Measurements from ENCODE around the gene TAF11L7. TPM values are rescaled to one million over a fixed set of nuclear protein-coding genes. Genes with fewer than 3 reads are reported as not detected.
"Not testable (repeated sequence)": the region's sequence is repeated elsewhere in the genome, so short reads cannot be mapped to it uniquely, and the experiment has no call there.

TAF11L7 gene
- total and polyA plus RNA-seq, 2 of the 13 experiments (the other 11 are each of a cell fraction or from before 2014, with no cell fraction given) = not detected

DNA sequence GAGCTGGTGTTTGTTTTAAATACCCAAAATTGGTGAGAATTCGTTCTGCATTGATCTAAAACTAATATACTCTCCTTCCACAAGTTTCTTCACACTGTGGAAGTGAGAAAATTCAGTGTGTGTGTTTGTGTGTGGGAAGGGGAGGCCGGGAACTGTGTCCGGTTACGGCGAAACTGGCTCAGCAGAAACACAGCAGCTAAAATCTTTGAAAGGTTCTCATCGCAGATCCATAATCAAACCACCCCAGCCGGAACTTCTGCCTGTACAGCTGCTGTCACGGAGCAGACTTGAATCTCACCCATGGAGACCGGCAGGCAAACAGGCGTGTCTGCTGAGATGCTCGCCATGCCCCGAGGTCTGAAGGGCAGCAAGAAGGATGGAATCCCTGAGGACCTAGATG, 46.2 kb upstream of the TAF11L7 start, which contains the start of gene TAF11L13:
Gene TAF11L13 (plus strand): TSS at position 301 of the 400 bp plus-strand sequence.
- POLR2A ChIA-PET; H3K9me3 ChIP-seq (ENCODE audit: low read length); H3K4me3 ChIP-seq (replicated peaks in 1 of 3; ENCODE audit: insufficient read depth in 1 of 3, low read depth in 2 of 3, low read length in 3 of 3); ATAC-seq; FAIRE-seq; H2AFZ ChIP-seq (ENCODE audit: low read length); H3K9ac ChIP-seq (ENCODE audit: insufficient read depth, low read depth, low read length); BruUV-seq (replicated peaks); H3K4me1 ChIP-seq (ENCODE audit: insufficient read depth, low read length); H3K27ac ChIP-seq (ENCODE audit: extremely low read length, insufficient read depth, low read length); DNase-seq (ENCODE audit: low spot score); H3K4me2 ChIP-seq (ENCODE audit: low read depth, low read length); H3K36me3 ChIP-seq (replicated peaks in 1 of 2; ENCODE audit: control insufficient read depth in 1 of 2, insufficient read depth in 2 of 2, low read length in 2 of 2); H3K27me3 ChIP-seq (ENCODE audit: control insufficient read depth in 1 of 2, insufficient read depth in 2 of 2, low read length in 2 of 2); CTCF ChIA-PET (ENCODE audit: low intra/inter-chr PET ratio, low total read pairs); intact Hi-C loops (cut with micrococcal nuclease; ENCODE audit: unreplicated experiment); in situ Hi-C loops (cut with HindIII; ENCODE audit: extremely low pct_ligation_motif_present, low pct_unique_long_range_greater_than_20kb); H4K20me1 ChIP-seq (ENCODE audit: insufficient read depth, low read length); H3K79me2 ChIP-seq (ENCODE audit: insufficient read depth, low read length): not testable (repeated sequence)
- WGBS (ENCODE audit: low lambda C conversion rate) = 35% methylated on average over 7 of the region's 12 CpGs

- no peak for TF ChIP-seq XBP1 (CRISPR knock-in tag; IDR thresholded peaks at IDR 0.05)
- no peak for TF ChIP-seq KMT2B (CRISPR knock-in tag; IDR thresholded peaks at IDR 0.05)
- no peak for TF ChIP-seq WIZ (CRISPR knock-in tag; IDR thresholded peaks at IDR 0.05)
- no peak for TF ChIP-seq RFXAP (CRISPR knock-in tag; IDR thresholded peaks at IDR 0.05; ENCODE audit: borderline replicate concordance)
- TF ChIP-seq SP140L (CRISPR knock-in tag; IDR thresholded peaks at IDR 0.05; ENCODE audit: borderline replicate concordance) = no peak
- TF ChIP-seq, protein P1, sequence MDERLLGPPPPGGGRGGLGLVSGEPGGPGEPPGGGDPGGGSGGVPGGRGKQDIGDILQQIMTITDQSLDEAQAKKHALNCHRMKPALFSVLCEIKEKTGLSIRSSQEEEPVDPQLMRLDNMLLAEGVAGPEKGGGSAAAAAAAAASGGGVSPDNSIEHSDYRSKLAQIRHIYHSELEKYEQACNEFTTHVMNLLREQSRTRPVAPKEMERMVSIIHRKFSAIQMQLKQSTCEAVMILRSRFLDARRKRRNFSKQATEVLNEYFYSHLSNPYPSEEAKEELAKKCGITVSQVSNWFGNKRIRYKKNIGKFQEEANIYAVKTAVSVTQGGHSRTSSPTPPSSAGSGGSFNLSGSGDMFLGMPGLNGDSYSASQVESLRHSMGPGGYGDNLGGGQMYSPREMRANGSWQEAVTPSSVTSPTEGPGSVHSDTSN (CRISPR knock-in tag; IDR thresholded peaks at IDR 0.05) = no peak
- no peak for TF ChIP-seq ATF7 (IDR thresholded peaks at IDR 0.05)
- TF ChIP-seq ATF7 (CRISPR knock-in tag; IDR thresholded peaks at IDR 0.05) = no peak
- TF ChIP-seq ZNF670 (CRISPR knock-in tag; IDR thresholded peaks at IDR 0.05; ENCODE audit: borderline replicate concordance) = no peak
- TF ChIP-seq, protein P2, sequence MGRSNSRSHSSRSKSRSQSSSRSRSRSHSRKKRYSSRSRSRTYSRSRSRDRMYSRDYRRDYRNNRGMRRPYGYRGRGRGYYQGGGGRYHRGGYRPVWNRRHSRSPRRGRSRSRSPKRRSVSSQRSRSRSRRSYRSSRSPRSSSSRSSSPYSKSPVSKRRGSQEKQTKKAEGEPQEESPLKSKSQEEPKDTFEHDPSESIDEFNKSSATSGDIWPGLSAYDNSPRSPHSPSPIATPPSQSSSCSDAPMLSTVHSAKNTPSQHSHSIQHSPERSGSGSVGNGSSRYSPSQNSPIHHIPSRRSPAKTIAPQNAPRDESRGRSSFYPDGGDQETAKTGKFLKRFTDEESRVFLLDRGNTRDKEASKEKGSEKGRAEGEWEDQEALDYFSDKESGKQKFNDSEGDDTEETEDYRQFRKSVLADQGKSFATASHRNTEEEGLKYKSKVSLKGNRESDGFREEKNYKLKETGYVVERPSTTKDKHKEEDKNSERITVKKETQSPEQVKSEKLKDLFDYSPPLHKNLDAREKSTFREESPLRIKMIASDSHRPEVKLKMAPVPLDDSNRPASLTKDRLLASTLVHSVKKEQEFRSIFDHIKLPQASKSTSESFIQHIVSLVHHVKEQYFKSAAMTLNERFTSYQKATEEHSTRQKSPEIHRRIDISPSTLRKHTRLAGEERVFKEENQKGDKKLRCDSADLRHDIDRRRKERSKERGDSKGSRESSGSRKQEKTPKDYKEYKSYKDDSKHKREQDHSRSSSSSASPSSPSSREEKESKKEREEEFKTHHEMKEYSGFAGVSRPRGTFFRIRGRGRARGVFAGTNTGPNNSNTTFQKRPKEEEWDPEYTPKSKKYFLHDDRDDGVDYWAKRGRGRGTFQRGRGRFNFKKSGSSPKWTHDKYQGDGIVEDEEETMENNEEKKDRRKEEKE (IDR thresholded peaks at IDR 0.05) = no peak
- no peak for TF ChIP-seq ZNF570 (CRISPR knock-in tag; IDR thresholded peaks at IDR 0.05; ENCODE audit: borderline replicate concordance)
- TF ChIP-seq HHEX (CRISPR knock-in tag; IDR thresholded peaks at IDR 0.05) = no peak
- TF ChIP-seq EEA1 (CRISPR knock-in tag; IDR thresholded peaks at IDR 0.05; ENCODE audit: borderline replicate concordance) = no peak
- Histone ChIP-seq H3K36me3 (replicated peaks in 1 of 2; ENCODE audit: control insufficient read depth in 1 of 2, insufficient read depth in 2 of 2, low read length in 2 of 2) (no peaks in the 10 kb centered on the region), H4K20me1 (ENCODE audit: insufficient read depth, low read length) (no peaks in the 10 kb centered on the region), H3K4me1 (ENCODE audit: insufficient read depth, low read length) (no peaks in the 10 kb centered on the region), H3K9ac (ENCODE audit: insufficient read depth, low read depth, low read length) (no peak overlapping the region), H2AFZ (ENCODE audit: low read length) (no peak overlapping the region), H3K27me3 (ENCODE audit: control insufficient read depth in 1 of 2, insufficient read depth in 2 of 2, low read length in 2 of 2) (no peaks in the 10 kb centered on the region), H3K9me3 (ENCODE audit: low read length) (no peaks in the 10 kb centered on the region), H3K4me3 (replicated peaks in 1 of 3; ENCODE audit: insufficient read depth in 1 of 3, low read depth in 2 of 3, low read length in 3 of 3) (no peak overlapping the region), H3K79me2 (ENCODE audit: insufficient read depth, low read length) (no peaks in the 10 kb centered on the region), H3K4me2 (ENCODE audit: low read depth, low read length) (no peak overlapping the region), H3K27ac (ENCODE audit: extremely low read length, insufficient read depth, low read length) (no peak overlapping the region)
- ChIA-PET POLR2A (no interaction called here), CTCF (ENCODE audit: low intra/inter-chr PET ratio, low total read pairs) (no interaction called here)
- in situ Hi-C loops (cut with HindIII; ENCODE audit: extremely low pct_ligation_motif_present, low pct_unique_long_range_greater_than_20kb) = no loop called here
- DNase-seq (ENCODE audit: low spot score) (no peak), FAIRE-seq (no peak), ATAC-seq (no peak)
- BruUV-seq (replicated peaks) = no TSS peak
- no CpG with 5 or more reads among the region's 11 CpGs for WGBS (ENCODE audit: low lambda C conversion rate)
- intact Hi-C loops (cut with micrococcal nuclease; ENCODE audit: unreplicated experiment) = no loop called here
These were observed 40.1 kb upstream of the TAF11L7 start for GRCh38 chr5:17625686-17626085.

Data from HepG2 (cell line).